Measurements from ENCODE around the gene DCP1A. TPM values are rescaled to one million over a fixed set of nuclear protein-coding genes. Genes with fewer than 3 reads are reported as not detected.
"Not testable (repeated sequence)": the region's sequence is repeated elsewhere in the genome, so short reads cannot be mapped to it uniquely, and the experiment has no call there.

The DCP1A gene
- total RNA-seq, 2 donors from 2014 or later = 17.8 to 18.8 TPM

DNA sequence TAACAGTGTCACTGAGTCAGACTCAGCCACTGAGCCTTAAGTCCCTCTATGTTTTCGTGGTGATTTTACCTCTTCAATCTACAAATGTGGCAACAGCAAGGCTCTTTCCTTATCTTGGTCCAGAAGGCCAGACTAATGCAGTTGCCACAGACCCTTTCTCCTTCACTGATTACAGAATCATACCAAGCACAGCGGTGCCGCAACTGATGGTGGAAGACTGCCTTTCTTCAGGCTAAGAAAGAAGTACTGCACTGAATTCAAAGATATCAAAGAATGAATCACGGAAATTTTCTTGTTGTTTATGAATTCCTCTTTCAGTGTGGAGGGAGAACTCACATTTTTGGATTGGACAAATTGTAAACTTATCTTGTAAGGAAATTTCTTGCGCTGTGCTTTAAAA, 18.6 kb downstream of the DCP1A start:
- no peak for DNase-seq (ENCODE audit: low spot score)
- Histone ChIP-seq H3K9me3 (no peaks in the 10 kb centered on the region), H3K27me3 (no peaks in the 10 kb centered on the region), H3K36me3 (peaks cover 3% of the 10 kb centered on the region), H3K4me3 (no peak overlapping the region), H3K4me1 (peaks cover 0 to 27% of the 10 kb centered on the region in 2 donors), H3K27ac (peak overlapping the region; percentile 4 to 29)
- TF ChIP-seq, protein P1, sequence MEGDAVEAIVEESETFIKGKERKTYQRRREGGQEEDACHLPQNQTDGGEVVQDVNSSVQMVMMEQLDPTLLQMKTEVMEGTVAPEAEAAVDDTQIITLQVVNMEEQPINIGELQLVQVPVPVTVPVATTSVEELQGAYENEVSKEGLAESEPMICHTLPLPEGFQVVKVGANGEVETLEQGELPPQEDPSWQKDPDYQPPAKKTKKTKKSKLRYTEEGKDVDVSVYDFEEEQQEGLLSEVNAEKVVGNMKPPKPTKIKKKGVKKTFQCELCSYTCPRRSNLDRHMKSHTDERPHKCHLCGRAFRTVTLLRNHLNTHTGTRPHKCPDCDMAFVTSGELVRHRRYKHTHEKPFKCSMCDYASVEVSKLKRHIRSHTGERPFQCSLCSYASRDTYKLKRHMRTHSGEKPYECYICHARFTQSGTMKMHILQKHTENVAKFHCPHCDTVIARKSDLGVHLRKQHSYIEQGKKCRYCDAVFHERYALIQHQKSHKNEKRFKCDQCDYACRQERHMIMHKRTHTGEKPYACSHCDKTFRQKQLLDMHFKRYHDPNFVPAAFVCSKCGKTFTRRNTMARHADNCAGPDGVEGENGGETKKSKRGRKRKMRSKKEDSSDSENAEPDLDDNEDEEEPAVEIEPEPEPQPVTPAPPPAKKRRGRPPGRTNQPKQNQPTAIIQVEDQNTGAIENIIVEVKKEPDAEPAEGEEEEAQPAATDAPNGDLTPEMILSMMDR (IDR thresholded peaks at IDR 0.05) = no peak

DNA sequence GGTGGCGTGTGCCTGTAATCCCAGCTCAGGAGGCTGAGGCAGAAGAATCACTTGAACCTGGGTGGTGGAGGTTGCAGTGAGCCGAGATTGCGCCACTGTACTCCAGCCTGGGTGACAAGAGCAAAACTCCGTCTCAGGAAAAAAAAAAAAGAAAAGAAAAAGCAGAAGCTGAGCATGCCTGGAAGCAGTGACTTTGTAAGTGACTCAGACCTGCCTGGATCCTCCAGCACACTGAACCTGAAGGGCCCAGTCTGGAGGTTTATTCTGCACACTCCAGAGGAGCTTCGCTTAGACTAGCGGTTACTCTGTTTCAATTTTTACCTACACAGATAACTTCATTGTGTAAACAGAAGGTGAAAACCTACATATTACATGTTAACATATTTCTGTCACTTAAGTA, 19.4 kb downstream of the DCP1A start:
- not testable (repeated sequence) for H3K27ac ChIP-seq, H3K9me3 ChIP-seq
- peaks cover 0 to 34% of the 10 kb centered on the region in 2 donors for H3K4me1 ChIP-seq

DNA sequence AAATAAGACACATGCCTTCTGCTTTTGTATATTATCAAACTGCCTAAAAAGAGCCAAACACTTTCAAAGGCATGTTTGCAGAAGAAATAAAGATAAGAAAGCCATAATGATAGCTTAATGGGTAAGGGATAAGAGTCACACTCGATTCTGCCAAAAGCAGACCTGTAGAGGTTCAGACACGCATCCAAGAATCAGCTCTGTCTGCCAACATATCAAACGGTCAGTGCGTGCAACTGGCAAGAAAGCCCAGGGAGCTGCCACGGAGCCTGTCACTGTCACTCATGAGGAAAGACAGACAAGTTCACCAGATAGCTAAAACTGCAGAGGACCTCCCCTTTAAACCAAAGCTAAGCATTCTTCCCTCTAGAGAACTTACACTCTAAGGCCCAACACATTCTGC, 23.2 kb downstream of the DCP1A start:
- H3K4me3 ChIP-seq = no peak overlapping the region
- peaks cover 0 to 38% of the 10 kb centered on the region in 2 donors for H3K4me1 ChIP-seq
- TF ChIP-seq, protein P1 (IDR thresholded peaks at IDR 0.05) = no peak
- no peak for DNase-seq (ENCODE audit: low spot score)
- no peaks in the 10 kb centered on the region for H3K27me3 ChIP-seq
- H3K9me3 ChIP-seq = no peaks in the 10 kb centered on the region
- peaks cover 8% of the 10 kb centered on the region for H3K36me3 ChIP-seq
- H3K27ac ChIP-seq = peak overlapping the region; percentile 1 to 61

More for the DNA sequence above, 19.4 kb downstream of the DCP1A start:
- not testable (repeated sequence) for H3K27me3 ChIP-seq; DNase-seq (ENCODE audit: low spot score); H3K36me3 ChIP-seq; H3K4me3 ChIP-seq

DNA sequence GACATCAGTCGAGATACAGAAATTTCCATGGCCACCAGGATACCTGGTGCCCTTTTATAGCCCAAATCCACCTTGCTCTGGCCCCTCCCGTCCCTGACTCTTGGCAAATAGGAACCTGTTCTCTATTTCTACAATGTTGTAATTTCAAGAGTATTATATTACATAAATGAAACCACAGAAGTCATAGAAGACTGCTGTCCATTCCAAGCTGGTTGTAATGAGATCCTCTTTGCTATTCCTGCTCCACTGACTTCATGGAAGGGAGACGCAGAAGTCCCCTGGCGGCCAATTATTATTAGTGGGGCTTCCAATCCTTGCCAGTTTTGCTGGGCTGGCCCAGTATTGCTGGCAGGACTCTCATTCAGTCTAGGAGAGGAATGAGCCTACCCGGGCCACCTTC, 26.6 kb downstream of the DCP1A start:
- peak overlapping the region; percentile 52 to 73 for H3K27ac ChIP-seq
- no peaks in the 10 kb centered on the region for H3K9me3 ChIP-seq
- H3K4me1 ChIP-seq = peaks cover 0 to 25% of the 10 kb centered on the region in 2 donors
- TF ChIP-seq, protein P1 (IDR thresholded peaks at IDR 0.05) = no peak
- peaks cover 17% of the 10 kb centered on the region for H3K36me3 ChIP-seq
- H3K4me3 ChIP-seq = no peak overlapping the region
- DNase-seq (ENCODE audit: low spot score) = no peak
- no peaks in the 10 kb centered on the region for H3K27me3 ChIP-seq

DNA sequence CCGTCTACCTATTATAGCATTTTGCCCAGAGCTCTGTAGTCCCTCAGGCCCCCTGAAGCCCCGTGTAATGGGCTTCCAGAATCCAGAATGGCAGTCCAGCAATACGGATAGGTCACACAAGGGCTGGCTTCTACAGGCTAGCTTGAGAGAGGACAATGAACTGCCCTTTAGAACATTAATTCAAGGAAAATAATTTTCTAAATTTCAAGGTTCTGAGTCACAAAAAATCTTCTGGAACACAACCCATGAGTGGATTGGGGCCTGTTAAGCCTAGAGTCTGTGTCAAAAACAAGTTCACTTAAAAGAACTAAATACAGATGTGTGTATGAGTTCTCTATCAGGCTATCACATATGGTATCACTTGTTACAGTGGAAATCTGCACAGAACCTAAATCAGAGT, 28.8 kb downstream of the DCP1A start:
- no peak overlapping the region for H3K4me3 ChIP-seq
- DNase-seq (ENCODE audit: low spot score) = no peak
- H3K27ac ChIP-seq = no peak overlapping the region
- H3K4me1 ChIP-seq = peaks cover 0 to 16% of the 10 kb centered on the region in 2 donors
- no peaks in the 10 kb centered on the region for H3K9me3 ChIP-seq
- TF ChIP-seq, protein P1 (IDR thresholded peaks at IDR 0.05) = no peak
- H3K36me3 ChIP-seq = peaks cover 17% of the 10 kb centered on the region
- H3K27me3 ChIP-seq = no peaks in the 10 kb centered on the region

DNA sequence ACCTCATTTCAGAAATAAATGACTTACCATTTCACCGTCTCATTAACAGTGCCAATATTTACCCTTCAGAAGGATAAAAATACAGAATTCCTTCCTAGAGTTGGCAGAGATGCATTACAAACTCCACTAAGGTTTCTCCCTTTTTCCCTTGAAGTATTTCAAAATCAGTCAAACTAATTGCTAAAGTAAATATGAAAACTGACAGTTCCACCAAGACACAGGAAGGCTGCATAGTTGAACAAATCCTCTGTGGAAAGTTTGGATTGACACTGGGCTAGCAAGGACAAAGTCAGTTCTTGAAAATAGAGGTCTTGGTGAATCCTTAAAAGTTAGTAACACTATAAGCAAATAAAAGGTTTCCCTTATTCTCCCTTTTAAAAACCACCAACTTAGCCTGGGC, 34.5 kb downstream of the DCP1A start:
- no peaks in the 10 kb centered on the region for H3K9me3 ChIP-seq
- H3K27ac ChIP-seq = peak overlapping the region in 1 of 2 donors; percentile 7
- TF ChIP-seq, protein P1 (IDR thresholded peaks at IDR 0.05) = no peak
- no peaks in the 10 kb centered on the region for H3K27me3 ChIP-seq
- H3K36me3 ChIP-seq = peaks cover 40% of the 10 kb centered on the region
- DNase-seq (ENCODE audit: low spot score) = no peak
- peaks cover 0 to 6% of the 10 kb centered on the region in 2 donors for H3K4me1 ChIP-seq
- no peak overlapping the region for H3K4me3 ChIP-seq
